ENCODE data around the gene ARL3.
A peak's percentile ranks its signal among the peaks of the same experiment; 100 is the strongest.
"Not testable (repeated sequence)": the region's sequence is repeated elsewhere in the genome, so short reads cannot be mapped to it uniquely, and the experiment has no call there.

The ARL3 gene

DNA sequence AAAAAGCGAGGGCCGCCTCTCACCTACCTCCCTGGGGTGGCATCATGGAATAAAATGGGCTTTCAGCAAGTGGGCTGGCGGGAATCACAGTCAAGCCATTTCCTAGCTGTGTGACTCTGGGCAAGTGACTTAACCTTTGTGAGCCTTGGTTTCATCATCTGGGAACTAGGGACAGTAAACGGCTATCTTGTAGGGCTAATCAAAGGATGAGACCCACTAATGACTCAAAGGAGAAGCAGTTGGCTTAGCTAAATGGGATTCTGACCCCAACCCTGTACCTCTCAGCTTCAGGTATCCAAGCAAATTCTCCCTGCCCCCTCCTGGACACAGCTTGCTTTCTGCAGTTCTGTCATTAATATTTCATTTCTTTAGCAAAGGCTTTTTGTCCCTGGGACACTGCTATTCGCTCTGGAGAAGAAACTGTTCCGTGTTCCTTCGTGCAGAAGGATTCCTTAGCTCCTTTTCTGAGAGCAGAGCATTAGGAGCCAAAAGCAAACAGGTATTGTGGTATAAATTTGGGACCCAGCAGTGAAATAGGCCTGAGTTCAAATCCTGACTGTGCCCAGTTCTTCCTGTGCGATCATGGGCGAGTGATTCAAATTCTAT lies 44.0 kb downstream of the ARL3 start:
- no peak for DNase-seq

DNA sequence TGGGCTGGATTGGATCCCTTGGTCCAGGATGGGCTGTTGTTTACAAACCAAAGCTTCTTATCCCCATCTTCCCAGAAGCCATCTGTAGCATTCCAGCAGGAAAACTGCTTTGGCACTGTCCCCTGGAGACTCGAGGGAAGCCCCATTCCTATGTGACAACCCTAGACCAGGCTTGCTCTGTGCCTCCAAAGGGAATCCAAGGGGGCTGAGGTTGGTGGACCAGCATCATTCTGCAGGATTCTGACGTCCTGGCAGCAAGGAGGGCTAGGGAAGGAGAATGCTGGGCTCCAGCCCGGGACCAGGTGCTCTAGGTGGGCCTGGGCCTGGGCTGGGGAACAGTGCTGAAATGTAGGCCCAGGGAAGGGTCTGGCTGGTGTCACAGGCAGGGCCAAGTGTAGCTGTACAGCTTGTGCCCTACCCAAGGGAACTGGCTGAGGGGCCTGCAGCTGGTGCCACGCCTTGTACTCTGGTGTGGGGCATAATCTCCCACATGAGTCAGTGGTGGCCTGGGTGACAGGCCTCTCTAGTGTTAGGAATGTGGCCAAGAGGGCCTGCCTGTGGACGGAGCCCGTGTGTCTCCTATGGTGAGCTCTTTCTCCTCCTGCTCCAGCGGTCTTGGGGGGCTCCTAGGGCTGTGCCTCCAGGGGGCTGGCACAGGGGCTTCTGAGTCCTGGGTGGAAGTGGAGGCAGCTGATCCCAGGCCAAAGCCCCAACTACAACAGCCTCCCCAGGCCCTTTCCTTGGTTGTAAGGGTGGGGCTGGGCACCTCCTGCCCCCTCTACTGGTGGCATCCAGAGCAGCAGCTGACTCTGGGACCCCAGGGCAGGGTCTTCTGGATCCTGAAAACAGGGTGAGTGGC lies 44.8 kb downstream of the ARL3 start:
- no peak for DNase-seq

DNA sequence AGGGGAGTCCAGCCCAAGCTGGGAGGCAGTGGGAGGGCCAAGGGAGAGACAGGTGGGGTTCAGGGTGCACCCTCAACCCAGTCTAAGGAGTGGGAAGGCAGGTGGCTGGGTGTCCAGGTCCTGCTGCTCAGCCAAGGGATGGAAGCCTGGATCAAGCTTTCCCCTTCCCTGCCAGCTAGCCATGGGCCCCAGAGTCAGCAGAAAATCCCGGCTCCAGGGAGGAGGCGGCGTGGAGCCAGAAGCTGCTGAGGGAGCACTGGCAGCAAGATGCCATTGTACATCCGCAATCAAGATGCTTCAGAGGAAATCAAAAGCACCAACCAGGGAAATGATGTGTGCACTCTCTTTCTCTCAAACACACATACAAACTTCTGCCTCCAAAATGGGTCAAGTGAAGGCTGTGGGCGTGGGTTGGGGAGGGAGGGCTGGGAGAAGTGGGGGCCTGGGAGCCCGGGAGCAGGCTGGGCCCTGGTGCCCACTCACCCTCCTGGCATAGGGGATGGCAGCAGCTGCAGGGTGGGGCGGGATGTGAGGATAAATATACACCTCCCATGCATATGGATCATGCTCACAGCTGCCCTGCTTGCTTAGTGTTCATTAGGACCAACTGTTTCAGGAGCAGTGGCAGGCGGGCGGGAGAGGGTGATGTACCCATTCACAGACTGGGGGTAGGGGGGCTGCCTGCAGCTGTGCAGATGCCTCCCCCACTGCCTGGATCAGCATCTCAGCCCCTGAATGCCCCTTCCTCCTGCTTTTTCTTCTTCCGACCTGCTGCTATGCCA lies 45.7 kb downstream of the ARL3 start:
- no peak for DNase-seq

DNA sequence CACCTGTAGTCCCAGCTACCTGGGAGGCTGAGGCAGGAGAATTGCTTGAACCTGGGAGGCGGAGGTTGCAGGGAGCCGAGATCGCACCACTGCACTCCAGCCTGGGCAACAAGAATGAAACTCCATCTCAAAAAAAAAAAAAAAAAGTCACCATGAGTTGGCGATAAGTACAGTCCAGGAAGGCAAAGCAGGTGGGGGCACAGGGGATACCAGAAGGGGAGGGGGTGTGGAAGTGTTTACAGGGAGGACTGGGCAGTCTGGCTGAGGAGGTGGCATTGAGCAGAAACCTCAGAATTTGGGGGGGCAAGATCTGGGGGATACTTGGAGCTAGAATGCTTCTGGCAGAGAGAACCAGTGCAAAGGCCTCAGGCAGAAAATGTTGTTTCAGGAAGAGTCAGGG lies 46.8 kb downstream of the ARL3 start:
- not testable (repeated sequence) for DNase-seq

DNA sequence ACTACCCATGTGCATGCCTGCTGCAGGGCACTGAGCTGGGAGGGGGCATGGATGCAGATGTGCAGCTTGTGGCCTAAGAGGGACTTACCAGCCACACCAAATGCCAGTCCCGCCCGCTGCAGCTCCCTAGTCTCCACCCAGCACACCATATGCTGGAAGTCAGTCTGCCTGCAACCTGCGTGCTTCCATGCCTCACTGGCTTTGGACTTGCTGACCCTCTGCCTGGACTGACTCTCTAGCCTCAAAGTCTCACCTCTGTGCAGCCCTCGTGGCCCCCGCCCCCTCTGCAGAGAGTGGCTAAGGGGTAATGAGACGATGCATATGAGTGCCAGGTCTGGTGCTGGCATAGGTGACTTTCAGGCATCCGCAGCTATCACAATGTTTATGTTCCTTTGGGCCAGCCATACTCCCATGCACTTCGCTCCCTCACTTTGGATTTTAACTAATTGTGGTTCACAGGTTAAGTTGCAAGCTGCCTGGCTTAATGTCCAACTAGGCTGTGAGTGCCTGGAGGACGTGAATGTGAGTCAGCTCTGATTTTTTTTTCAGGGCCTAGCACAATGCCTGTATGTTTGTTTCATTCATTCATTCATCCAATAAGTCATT lies 48.2 kb downstream of the ARL3 start:
- no peak for DNase-seq

DNA sequence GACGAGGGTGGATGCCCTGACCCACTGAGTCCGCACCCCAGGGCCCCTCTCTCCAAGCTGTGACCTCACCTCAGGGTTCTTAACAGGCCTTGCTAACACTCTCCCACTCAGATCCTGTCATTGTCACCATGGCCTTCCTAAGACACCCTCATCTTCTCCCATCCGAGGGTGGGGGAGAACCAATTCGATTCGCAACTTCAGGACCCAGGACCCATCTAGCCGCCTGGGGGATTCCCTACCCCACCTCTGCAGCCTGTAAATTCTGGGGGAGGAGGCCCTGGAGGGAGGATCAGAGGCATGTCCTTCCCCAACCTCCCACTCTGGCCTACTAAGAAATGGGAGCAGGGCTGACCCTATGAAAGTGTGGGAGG lies 52.6 kb downstream of the ARL3 start:
- DNase-seq: no peak

DNA sequence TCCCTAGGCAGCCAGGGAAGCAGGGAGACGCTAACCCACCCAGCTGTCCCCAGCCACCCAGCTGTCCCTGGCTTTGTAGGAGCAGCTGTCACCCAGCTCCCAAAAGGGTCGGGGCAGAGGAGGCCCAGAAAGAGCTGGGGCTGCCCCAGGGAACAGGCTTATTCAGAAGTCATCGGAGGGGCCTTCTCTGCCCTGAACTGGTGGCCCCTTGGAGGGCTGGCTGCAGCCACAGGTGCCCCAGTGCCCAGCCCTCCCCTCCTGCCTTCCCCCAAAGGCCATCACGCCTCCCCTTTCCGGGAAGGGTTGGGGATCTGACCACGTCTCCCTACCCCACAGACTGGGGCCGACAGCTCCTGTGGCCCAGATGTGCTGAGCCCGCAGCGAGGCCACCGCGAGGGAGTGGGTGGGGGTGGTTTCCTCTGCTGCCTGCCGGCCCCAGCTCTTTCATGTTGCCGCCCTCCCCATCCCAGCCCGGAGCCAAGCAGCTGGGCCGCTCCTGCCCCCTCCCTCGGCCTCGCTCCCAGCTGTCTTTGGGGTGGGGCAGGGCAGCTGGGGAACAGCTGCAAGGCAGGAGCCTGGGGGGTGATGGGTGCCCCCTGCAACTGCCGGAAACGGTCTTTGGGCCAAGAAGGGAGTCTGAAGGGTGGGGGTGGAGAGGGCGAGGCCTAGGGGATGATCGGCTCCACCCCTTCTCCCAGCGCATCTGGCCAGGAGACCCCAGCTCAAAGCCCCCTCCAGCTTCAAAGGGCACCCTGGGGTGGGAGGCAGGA lies 53.1 kb downstream of the ARL3 start:
- DNase-seq: peak; percentile 64

DNA sequence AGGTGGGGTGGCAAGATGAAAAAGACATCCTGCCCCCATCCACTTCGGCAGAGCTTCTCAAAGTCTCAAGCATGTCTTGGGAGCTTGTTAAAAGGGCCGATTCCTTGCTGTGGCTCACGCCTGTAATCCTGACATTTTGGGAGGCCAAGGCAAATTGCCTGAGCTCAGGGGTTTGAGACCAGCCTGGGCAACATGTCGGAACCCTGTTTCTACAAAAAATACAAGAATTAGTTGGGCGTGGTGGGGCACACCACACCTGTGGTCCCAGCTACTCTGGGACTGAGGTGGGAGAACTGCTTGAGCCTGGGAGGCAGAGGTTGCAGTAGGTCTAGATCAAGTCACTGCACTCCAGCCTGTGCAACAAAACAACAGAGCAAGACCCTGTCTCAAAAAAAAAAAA lies 55.4 kb downstream of the ARL3 start:
- no peak for DNase-seq

DNA sequence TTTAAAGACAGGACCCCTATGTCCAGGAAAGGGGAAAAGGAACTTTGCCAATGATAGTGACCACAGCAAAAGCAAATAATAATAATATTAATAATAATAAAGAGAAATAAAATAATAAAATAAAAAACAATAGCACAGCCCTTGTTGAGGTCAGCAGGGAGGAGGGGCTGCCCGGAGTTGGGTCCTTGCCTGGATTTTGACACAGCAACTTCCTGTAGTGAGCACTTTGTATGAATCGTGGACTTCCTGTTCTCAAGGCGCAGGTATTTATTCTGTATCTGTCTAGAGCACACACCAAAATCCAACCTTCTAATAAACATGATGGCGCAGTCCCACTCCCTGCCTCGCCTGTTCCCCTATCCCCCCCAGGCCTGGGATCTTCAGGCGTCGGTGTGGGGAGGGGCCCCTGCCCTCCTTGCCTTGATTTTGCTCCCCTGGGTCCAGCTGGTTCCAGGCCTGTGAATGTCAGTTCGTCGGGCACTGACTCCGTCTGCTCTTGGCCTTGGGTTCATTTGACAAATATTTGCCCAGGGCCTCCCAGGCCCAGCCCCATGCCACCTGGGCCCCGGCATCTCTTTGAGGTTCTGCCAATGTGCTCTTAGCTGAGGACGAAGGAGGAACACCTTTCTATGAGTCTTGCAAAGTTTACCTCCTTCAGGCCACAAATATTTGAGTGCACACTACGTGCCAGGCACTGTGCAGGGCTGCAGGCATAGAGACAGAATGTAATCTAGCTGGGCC lies 56.0 kb downstream of the ARL3 start:
- peak; percentile 19 for DNase-seq

DNA sequence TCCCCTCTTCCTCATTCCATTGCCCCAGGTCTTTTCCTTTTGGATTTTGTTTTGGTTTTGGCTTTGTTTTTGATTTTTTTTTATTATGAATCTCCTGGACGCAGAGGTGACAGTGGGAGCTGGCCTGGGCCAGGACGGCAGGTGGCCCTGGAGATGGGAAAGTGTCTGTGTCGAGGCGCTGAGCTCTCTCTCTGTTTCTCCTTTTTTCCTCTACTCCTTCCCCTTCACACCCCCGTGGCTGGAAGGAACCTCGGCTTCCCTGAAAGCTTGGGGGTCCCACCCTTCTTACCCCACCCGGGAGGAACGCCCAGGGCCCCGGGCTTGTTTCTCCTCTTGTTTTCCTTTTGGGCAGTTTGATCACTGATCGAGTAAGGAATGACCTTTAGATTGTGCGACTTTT lies 56.7 kb downstream of the ARL3 start:
- DNase-seq: no peak

DNA sequence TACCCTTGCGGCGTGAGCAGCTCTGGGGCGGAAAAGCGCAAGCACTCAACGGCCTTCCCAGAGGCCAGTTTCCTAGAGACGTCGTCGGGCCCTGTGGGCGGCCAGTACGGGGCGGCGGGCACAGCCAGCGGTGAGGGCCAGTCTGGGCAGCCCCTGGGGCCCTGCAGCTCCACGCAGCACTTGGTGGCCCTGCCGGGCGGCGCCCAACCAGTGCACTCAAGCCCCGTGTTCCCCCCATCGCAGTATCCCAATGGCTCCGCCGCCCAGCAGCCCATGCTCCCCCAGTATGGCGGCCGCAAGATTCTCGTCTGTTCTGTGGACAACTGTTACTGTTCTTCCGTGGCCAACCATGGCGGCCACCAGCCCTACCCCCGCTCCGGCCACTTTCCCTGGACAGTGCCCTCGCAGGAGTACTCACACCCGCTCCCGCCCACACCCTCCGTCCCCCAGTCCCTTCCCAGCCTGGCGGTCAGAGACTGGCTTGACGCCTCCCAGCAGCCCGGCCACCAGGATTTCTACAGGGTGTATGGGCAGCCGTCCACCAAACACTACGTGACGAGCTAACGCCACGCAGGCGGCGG lies 57.3 kb downstream of the ARL3 start:
- DNase-seq: no peak

DNA sequence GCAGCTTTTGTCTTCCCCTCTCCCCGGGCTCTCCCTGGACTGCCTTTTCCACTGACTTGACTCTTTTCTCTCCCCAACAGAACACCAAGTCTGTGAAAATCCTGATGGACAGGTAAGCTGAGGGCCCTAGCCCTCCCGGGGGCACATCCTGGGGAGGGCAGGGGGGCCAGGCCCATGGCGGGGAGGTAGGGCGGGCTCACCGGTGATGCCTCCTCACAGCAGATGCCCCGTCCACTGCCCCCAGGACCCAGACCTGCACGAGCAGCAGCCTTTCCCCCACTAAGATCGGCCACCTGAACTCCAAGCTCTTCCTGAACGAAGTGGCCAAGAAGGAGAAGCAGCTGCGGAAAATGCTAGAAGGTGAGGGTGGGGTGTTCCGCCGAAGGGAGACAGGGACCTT lies 58.2 kb downstream of the ARL3 start:
- DNase-seq: no peak

DNA sequence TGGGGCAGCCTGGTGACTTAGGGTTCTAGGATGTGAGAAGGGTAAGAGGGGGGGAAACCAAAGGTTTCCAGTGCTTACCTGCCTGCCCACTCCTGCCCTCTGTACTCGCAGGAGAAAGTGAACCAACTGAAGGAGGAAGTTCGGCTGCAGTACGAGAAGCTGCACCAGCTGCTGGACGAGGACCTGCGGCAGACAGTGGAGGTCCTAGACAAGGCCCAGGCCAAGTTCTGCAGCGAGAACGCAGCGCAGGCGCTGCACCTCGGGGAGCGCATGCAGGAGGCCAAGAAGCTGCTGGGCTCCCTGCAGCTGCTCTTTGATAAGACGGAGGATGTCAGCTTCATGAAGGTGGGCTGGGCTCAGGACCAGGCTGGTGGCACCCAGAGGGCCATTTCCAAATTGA lies 59.2 kb downstream of the ARL3 start:
- DNase-seq: no peak

DNA sequence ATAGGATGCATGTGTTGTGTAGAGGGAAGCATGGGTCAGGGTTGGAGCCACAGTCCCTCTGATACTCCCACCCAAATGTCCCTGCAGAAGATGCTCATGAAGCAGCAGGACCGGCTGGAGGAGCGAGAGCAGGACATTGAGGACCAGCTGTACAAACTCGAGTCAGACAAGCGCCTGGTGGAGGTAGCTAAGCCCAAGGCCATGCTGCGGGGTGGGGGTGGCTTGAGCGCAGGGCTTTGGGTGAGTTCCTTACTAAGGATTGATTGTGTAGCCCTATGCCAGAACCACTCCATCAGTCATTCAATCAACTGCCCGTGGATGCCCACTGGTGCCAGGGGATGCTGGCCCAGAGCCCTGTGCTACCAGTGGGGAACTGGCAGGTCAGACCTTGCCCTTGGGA lies 59.6 kb downstream of the ARL3 start:
- DNase-seq: no peak

DNA sequence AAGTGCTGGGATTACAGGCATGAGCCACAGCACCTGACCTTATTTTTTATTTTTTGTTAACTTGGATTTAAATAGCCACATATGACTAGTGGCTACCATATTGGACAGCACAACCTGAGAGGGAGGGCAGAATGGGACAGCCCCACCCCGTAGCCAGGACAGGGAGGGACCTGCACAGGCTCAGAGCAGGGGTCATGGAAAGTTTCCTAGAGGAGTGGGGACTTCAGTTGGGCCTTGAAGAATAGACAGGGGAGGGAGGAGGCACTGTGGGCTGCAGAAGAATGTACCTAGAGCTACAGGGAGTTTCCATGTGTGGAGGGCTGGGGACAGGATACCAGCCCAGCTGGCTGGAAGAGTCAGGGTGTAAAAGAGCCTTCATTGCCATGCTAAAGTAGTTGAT lies 61.1 kb downstream of the ARL3 start:
- no peak for DNase-seq

DNA sequence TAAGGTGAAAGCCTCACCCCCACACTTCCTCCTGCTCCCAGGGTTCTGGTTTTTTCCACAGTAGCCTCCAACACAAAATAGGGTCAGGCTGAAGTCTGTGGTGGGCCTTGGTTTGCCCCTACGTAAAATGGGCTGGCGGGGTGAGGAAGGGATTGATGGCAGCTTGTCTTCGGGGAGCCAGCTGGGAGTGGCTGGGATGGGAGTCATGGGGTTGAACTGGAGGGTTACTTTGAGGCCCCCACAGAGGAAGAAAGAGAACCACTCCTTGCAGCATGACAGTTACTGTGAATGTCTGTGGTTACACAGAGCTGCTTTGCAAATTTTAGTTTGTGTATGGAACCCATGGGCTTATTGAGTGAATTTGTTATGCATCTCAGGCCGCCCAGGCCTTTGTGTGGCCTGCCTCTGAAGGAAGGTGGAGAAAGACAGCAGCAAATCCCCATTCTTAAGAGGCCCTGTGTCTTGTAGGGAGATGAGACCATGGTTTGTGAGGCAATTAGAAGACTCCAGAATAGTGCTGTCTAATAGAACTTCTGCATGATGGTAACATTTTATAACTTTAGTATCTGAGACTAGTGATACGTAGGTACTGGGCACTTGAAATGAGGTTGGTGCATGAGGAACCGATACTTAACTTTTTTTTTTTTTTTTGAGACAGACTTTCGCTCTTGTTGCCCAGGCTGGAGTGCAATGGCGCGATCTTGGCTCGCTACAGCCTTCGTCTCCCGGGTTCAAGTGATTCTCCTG lies 61.9 kb downstream of the ARL3 start:
- DNase-seq: no peak

DNA sequence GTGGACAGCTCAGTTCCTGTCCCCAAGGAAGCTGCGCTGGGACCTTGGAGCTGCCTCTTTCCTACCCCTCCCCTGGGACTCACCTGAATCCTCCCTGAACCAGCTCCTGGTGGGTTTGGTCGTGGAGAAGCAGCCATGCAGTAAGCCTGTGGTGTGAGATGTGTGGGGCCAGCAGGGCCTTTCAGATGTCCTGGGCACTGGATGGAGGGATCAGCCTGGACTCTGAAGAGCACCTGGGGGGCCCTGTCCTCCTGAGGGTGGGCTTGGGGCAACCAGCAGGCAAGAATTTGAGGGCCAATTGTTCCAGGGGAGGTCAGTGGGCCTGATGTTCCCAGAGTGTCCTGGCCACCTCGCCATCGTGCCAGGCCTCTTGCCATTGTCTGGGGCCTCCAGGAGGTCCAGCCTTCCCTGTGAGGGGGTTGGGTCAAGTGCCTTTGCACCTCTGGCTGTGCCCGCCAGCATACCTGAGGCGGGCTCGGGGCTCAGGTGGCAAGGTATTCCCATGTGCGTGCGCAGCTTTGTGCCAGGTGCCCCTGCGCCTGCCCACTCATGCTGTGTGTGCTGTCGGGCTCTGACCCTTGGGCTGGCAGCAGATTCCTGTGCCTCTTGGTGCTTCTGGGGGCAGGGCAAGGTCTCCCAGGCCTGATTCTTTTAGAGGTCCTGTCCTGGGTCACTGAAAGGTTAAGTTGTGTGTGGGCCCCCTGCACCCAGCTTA lies 62.6 kb downstream of the ARL3 start:
- DNase-seq: no peak

DNA sequence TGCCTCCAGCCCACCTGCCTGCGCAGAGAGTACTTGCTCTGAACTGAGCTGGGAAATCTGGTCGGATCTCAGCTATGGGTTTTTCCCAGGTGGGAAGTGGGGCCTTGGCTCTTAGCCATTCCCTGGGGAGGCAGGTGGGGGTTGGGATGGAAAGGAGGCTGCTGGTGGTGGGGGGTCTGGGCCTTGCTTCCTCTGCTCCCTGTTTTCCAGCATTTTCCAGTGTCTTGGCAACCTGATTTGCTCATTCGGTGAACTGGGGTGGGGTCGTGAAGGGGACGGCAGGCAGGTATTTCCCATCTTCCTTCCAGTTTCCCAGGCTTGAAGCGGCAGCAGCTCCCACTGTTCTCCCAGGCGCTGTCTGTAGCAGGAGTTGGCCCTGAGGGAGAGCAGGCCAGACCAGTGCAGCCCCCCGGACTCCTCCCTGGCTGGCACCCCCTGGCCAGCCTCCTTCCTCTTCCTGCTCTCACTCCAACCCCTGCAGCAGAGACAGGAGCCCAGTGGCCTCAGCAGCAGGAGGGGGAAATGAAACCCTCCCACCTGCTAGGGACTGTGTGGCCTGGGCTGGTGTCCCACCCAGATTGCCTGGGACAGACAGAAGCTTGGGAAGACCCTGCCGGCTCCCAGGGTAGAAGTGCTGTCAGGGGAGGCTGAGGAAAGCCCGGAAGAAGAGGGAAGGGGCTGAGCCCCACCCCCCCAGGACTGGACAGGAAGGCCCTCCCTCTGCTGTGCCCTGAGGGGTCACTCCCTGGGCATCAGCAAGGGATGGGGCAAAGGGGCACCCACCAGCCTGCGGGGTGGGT lies 63.3 kb downstream of the ARL3 start:
- no peak for DNase-seq
